Hepatocyte (in vitro differentiated cells): ENCODE measurements around the gene TBXAS1. TPM values are rescaled to one million over a fixed set of nuclear protein-coding genes. Genes with fewer than 3 reads are reported as not detected.

ENCODE experiments used
- DNase-seq: peaks from one replicate; pipeline ENCODE4 v3.0.0-alpha.2; 2016; ENCODE audit warnings: low spot score
- H2AFZ ChIP-seq: fragments of 200-600 bp; sonication (generic); 2 replicates; pipeline ENCODE4 v1.6.0; 2016; ENCODE audit warnings: antibody characterized with exemption, mild to moderate bottlenecking
- H3K27ac ChIP-seq: fragments of 200-600 bp; sonication (generic); 2 replicates; pipeline ENCODE4 v1.5.1; 2016; ENCODE audit warnings: mild to moderate bottlenecking
- H3K27me3 ChIP-seq: fragments of 200-600 bp; sonication (generic); 2 replicates; pipeline ENCODE4 v1.6.1; 2016
- H3K36me3 ChIP-seq: fragments of 200-600 bp; sonication (generic); replicated peaks from 2 replicates; pipeline ENCODE4 v1.5.1; 2016; ENCODE audit warnings: low read depth; ENCODE audit not compliant: insufficient read depth
- H3K4me1 ChIP-seq: fragments of 200-600 bp; sonication (generic); 2 replicates; pipeline ENCODE4 v1.5.1; 2016; ENCODE audit warnings: mild to moderate bottlenecking, moderate library complexity; ENCODE audit not compliant: insufficient read depth
- H3K4me2 ChIP-seq: fragments of 200-600 bp; sonication (generic); 2 replicates; pipeline ENCODE4 v1.6.0; 2016
- H3K4me3 ChIP-seq: fragments of 200-600 bp; sonication (generic); 2 replicates; pipeline ENCODE4 v1.5.1; 2016; ENCODE audit warnings: mild to moderate bottlenecking
- H3K79me2 ChIP-seq: fragments of 200-600 bp; sonication (generic); 2 replicates; pipeline ENCODE4 v1.6.0; 2017; ENCODE audit warnings: mild to moderate bottlenecking
- H3K9me2 ChIP-seq: fragments of 200-600 bp; sonication (generic); replicated peaks from 2 replicates; pipeline ENCODE4 v1.6.0; 2017; ENCODE audit warnings: mild to moderate bottlenecking; ENCODE audit not compliant: insufficient read depth
- H3K9me3 ChIP-seq: fragments of 200-600 bp; sonication (generic); 2 replicates; pipeline ENCODE4 v1.5.1; 2016; ENCODE audit warnings: low read depth, mild to moderate bottlenecking
- H4K20me1 ChIP-seq: fragments of 200-600 bp; sonication (generic); 2 replicates; pipeline ENCODE4 v1.6.0; 2016; ENCODE audit warnings: mild to moderate bottlenecking; ENCODE audit not compliant: insufficient read depth, poor library complexity, severe bottlenecking
- CTCF ChIP-seq: fragments of 200-600 bp; sonication (generic); IDR thresholded peaks from 2 replicates; pipeline ENCODE4 v1.5.1; 2016; ENCODE audit warnings: antibody characterized with exemption, mild to moderate bottlenecking; ENCODE audit not compliant: poor library complexity
- EZH2 ChIP-seq: fragments of 200-600 bp; sonication (generic); IDR thresholded peaks from 2 replicates; pipeline ENCODE4 v1.6.1; 2016; ENCODE audit warnings: antibody characterized with exemption, mild to moderate bottlenecking, borderline replicate concordance
- EZH2phosphoT487 ChIP-seq: fragments of 200-600 bp; sonication (generic); IDR thresholded peaks from one replicate; pipeline ENCODE4 v1.6.1; 2018; ENCODE audit warnings: antibody characterized with exemption, mild to moderate bottlenecking, low read depth, moderate library complexity; ENCODE audit not compliant: unreplicated experiment, severe bottlenecking
- WGBS: methylation state at CpG from one replicate; pipeline ENCODE4 v1.1.6; 2016; ENCODE audit warnings: low lambda C conversion rate; ENCODE audit errors: missing lambda C conversion rate; 5-methylcytosine and 5-hydroxymethylcytosine counted together
- polyA plus RNA-seq: library from polyadenylated mRNA; unstranded; fragments of >200 nt; fragmentation: Nextera tagmentation; extraction: Ambion mirVana; gene quantifications from 2 replicates; pipeline ENCODE4 v1.2.1, GENCODE V29; 2016
- total RNA-seq: library from RNA; depleted of rRNA; stranded (reverse); fragments of >200 nt; gene quantifications from 2 replicates; pipeline ENCODE4 v1.2.3, GENCODE V29; 2014

The TBXAS1 gene
- total and polyA plus RNA-seq, 2 experiments from 2014 or later: 3.9 to 11.5 TPM

- TF ChIP-seq EZH2phosphoT487 (no peak), CTCF (no peak)
- Histone ChIP-seq H3K4me2 (peak overlapping the region; percentile 5), H3K9me3 (no peaks in the 10 kb centered on the region), H3K36me3 (no peaks in the 10 kb centered on the region), H3K4me3 (no peak overlapping the region), H3K27ac (peak overlapping the region; percentile 64), H3K9me2 (no peaks in the 10 kb centered on the region), H3K4me1 (peaks cover 14% of the 10 kb centered on the region), H4K20me1 (no peaks in the 10 kb centered on the region), H3K27me3 (no peaks in the 10 kb centered on the region), H2AFZ (no peak overlapping the region), H3K79me2 (peaks cover 5% of the 10 kb centered on the region)
- no peak for DNase-seq
- WGBS: 42% methylated on average over 1 of the region's 1 CpG
Measured at GRCh38 chr7:140048989-140049338, 219.9 kb downstream of the TBXAS1 start.

DNA sequence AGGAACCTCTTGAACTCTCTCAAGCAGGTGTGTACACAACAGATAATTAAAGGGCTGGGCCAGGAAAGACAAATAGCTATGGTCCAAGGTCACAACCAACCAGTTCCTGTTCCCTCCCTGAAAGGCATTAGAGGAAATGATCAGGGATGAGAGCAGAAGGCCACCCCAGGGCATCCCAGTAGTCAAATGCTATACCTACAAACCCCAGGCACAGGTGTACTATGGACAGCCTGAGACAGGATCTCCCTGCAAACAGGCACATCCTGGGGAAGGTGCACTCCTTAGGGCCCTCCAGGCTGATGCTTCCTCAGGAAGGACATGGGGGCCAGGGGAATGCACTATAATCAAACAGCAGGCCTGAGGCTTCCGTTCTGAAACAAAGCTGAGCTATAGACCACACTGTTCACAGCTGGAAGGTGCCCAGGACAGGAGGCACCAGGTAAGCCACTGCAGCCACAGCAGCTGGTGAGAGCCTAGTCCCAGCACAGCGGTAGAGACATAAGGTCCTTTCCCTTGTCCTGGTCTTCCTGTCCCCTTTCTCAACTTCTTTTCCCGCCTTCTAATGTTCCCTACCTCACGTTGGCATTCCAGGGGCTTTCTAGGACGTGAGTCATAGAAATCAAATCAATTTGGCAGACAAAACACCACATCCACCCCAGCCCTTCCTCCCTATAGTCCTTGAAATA lies 220.4 kb downstream of the TBXAS1 start:
- no peaks in the 10 kb centered on the region for H3K9me2 ChIP-seq
- no peak overlapping the region for H2AFZ ChIP-seq
- peak; percentile 58 for DNase-seq
- no peak overlapping the region for H3K4me3 ChIP-seq
- no peaks in the 10 kb centered on the region for H3K9me3 ChIP-seq
- no peaks in the 10 kb centered on the region for H4K20me1 ChIP-seq
- WGBS: 86% methylated on average over 5 of the region's 5 CpGs
- H3K4me2 ChIP-seq: no peak overlapping the region
- TF ChIP-seq CTCF (no peak), EZH2 (no peak), EZH2phosphoT487 (no peak)
- no peaks in the 10 kb centered on the region for H3K36me3 ChIP-seq
- peaks cover 14% of the 10 kb centered on the region for H3K4me1 ChIP-seq
- H3K27me3 ChIP-seq: no peaks in the 10 kb centered on the region
- H3K27ac ChIP-seq: peak overlapping the region; percentile 65
- H3K79me2 ChIP-seq: peaks cover 5% of the 10 kb centered on the region

DNA sequence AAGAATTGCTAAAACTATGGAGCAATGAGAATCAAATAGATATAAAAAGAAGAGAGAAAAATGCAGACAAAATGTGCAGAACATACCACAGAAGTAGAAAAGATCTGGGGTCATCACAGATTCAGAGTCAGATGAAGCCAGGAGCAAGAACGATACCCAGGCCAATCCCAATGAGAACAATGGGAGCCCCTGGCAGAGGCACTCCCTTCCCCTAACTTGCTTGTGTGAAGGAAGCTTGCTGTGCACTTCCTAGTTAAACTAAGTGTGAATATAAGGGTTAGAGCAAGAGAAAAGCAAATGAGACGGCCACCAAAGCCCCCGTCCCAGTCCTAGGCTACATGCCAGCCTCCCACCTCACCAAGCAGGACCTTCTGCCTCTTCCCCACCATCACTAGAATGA lies 221.0 kb downstream of the TBXAS1 start:
- 93% methylated on average over 3 of the region's 3 CpGs for WGBS
- H3K36me3 ChIP-seq: no peaks in the 10 kb centered on the region
- no peaks in the 10 kb centered on the region for H4K20me1 ChIP-seq
- H3K9me3 ChIP-seq: no peaks in the 10 kb centered on the region
- peaks cover 5% of the 10 kb centered on the region for H3K79me2 ChIP-seq
- H3K27ac ChIP-seq: peak overlapping the region; percentile 65
- no peaks in the 10 kb centered on the region for H3K27me3 ChIP-seq
- no peak overlapping the region for H3K4me2 ChIP-seq
- H3K4me3 ChIP-seq: no peak overlapping the region
- H2AFZ ChIP-seq: no peak overlapping the region
- no peak for TF ChIP-seq CTCF
- no peak for TF ChIP-seq EZH2
- no peak for TF ChIP-seq EZH2phosphoT487
- no peaks in the 10 kb centered on the region for H3K9me2 ChIP-seq
- no peak for DNase-seq
- peaks cover 14% of the 10 kb centered on the region for H3K4me1 ChIP-seq
